Endodermal cell (in vitro differentiated cells): ENCODE data around the gene CFAP46. TPM values are rescaled to one million over a fixed set of nuclear protein-coding genes. Genes with fewer than 3 reads are reported as not detected.

Experiments
- DNase-seq: peaks from one replicate; pipeline ENCODE4 v3.0.0-alpha.2; 2017
- H3K27ac ChIP-seq: 2 replicates; pipeline ENCODE4 v1.5.1; 2013; ENCODE audit warnings: mild to moderate bottlenecking, low read depth, low read length, moderate library complexity
- H3K27me3 ChIP-seq: 2 replicates; pipeline ENCODE4 v1.6.1; 2013; ENCODE audit warnings: mild to moderate bottlenecking, low read length, moderate library complexity; ENCODE audit not compliant: insufficient read depth, control insufficient read depth, poor library complexity, severe bottlenecking
- H3K36me3 ChIP-seq: 2 replicates; pipeline ENCODE4 v1.7.0; 2013; ENCODE audit warnings: mild to moderate bottlenecking, low read length, moderate library complexity; ENCODE audit not compliant: control insufficient read depth, insufficient read depth
- H3K4me1 ChIP-seq: one replicate; pipeline ENCODE4 v1.7.0; 2013; ENCODE audit warnings: low read length; ENCODE audit not compliant: control insufficient read depth, insufficient read depth
- H3K4me3 ChIP-seq: 2 replicates; pipeline ENCODE4 v1.5.1; 2013; ENCODE audit warnings: mild to moderate bottlenecking, low read length, moderate library complexity
- H3K9ac ChIP-seq: 2 replicates; pipeline ENCODE4 v1.6.1; 2013; ENCODE audit warnings: mild to moderate bottlenecking, low read length, moderate library complexity; ENCODE audit not compliant: poor library complexity, severe bottlenecking; ENCODE audit errors: extremely low read depth
- H3K9me3 ChIP-seq: 2 replicates; pipeline ENCODE4 v1.6.1; 2013; ENCODE audit warnings: mild to moderate bottlenecking, low read length, moderate library complexity; ENCODE audit not compliant: control insufficient read depth
- H3K27ac Mint-ChIP-seq: 2 replicates; pipeline ENCODE4 v1.8.0; 2020; ENCODE audit warnings: mixed read lengths
- H3K27me3 Mint-ChIP-seq: 2 replicates; pipeline ENCODE4 v1.8.0; 2021; ENCODE audit warnings: mild to moderate bottlenecking, mixed read lengths; ENCODE audit not compliant: insufficient read depth
- H3K36me3 Mint-ChIP-seq: 2 replicates; pipeline ENCODE4 v1.8.0; 2020; ENCODE audit warnings: low read depth, mixed read lengths
- H3K4me1 Mint-ChIP-seq: 2 replicates; pipeline ENCODE4 v1.8.0; 2020; ENCODE audit warnings: mixed read lengths
- H3K4me3 Mint-ChIP-seq: 2 replicates; pipeline ENCODE4 v1.8.0; 2020; ENCODE audit warnings: mild to moderate bottlenecking, moderate library complexity, mixed read lengths
- H3K9me3 Mint-ChIP-seq: 2 replicates; pipeline ENCODE4 v1.8.0; 2020; ENCODE audit warnings: mild to moderate bottlenecking, mixed read lengths
- WGBS, 2 experiments: methylation state at CpG; one replicate each; pipeline versions ENCODE4 v1.1.5 to v1.1.7; 2013; ENCODE audit warnings: missing lambda C conversion rate in 2 of 2, mixed read lengths in 1 of 2; ENCODE audit not compliant: insufficient coverage in 1 of 2, insufficient read length in 1 of 2; 5-methylcytosine and 5-hydroxymethylcytosine counted together
- total RNA-seq, 2 donors: library from RNA; stranded (reverse); fragmentation: NEBNext Ultra II Directional in 1 of 2; extraction: Animal tissue kit (Norgen Biotek cat#: 25700) in 1 of 2; gene quantifications; 2 replicates in 1 of 2; 3 replicates in 1 of 2; pipeline ENCODE4 v1.2.1, GENCODE V29; 2021
- TF ChIP-seq, protein P1 (sequence below): fragments of 200-600 bp; sonication (generic); conservative IDR thresholded peaks from 2 replicates; pipeline ENCODE4 v1.5.0; 2021; ENCODE audit warnings: antibody characterized with exemption, mild to moderate bottlenecking

The CFAP46 gene
- total RNA-seq, 2 donors from 2014 or later = 9.9 to 10.5 TPM

DNA sequence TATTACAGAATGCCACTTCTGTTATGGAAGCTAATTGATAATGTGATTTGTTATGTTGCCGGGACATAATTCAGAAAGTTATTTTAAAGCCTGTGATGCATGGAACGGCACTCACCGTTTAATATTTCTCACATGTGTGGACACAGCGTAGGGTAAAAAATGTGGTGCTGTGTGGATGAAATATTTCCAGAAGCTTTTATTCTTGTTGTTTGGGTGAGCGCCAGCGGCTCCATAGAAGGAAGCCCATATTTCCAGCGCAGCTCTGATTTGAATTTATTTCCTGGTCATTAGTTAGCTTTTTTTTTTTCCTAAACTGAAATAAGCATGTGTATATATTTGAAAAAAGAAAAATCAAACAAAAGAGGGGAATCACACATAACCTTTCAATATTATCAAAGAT, 136.3 kb downstream of the CFAP46 start:
- no peaks in the 10 kb centered on the region for H3K36me3 ChIP-seq
- H3K9ac ChIP-seq = no peak overlapping the region
- Mint-ChIP-seq H3K27ac (no peak overlapping the region), H3K27me3 (no peaks in the 10 kb centered on the region), H3K4me1 (no peaks in the 10 kb centered on the region), H3K36me3 (no peaks in the 10 kb centered on the region), H3K4me3 (no peak overlapping the region), H3K9me3 (peaks cover 10% of the 10 kb centered on the region)
- TF ChIP-seq, protein P1, sequence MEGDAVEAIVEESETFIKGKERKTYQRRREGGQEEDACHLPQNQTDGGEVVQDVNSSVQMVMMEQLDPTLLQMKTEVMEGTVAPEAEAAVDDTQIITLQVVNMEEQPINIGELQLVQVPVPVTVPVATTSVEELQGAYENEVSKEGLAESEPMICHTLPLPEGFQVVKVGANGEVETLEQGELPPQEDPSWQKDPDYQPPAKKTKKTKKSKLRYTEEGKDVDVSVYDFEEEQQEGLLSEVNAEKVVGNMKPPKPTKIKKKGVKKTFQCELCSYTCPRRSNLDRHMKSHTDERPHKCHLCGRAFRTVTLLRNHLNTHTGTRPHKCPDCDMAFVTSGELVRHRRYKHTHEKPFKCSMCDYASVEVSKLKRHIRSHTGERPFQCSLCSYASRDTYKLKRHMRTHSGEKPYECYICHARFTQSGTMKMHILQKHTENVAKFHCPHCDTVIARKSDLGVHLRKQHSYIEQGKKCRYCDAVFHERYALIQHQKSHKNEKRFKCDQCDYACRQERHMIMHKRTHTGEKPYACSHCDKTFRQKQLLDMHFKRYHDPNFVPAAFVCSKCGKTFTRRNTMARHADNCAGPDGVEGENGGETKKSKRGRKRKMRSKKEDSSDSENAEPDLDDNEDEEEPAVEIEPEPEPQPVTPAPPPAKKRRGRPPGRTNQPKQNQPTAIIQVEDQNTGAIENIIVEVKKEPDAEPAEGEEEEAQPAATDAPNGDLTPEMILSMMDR = no peak
- 88 to 94% methylated on average over 4 to 7 of the region's 7 CpGs for WGBS, 2 experiments
- no peak overlapping the region for H3K27ac ChIP-seq
- DNase-seq = no peak
- H3K9me3 ChIP-seq = no peaks in the 10 kb centered on the region
- no peaks in the 10 kb centered on the region for H3K4me1 ChIP-seq
- no peak overlapping the region for H3K4me3 ChIP-seq
- H3K27me3 ChIP-seq = no peaks in the 10 kb centered on the region

DNA sequence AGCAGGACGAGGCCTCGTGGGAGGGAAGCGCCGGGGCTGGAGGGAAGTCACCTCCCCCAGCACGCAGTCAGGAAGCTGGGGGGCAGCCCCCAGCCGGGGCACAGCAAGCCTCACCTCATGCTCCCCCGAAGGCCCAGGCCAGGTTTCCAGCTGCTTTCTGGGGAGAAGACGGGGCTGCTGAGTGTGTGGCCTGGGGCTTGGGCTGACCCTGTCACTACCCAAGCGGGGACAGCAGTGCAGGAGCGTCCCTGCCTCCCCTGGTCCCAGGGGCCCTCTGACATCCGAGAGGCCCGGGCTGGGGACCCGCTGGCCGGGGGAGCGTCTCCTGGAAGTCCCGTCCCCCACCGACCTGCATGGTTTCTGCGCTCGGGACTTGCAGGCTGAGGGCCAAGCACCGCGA, 136.8 kb downstream of the CFAP46 start:
- no peak overlapping the region for H3K4me3 Mint-ChIP-seq
- H3K9me3 ChIP-seq = no peaks in the 10 kb centered on the region
- H3K9ac ChIP-seq = no peak overlapping the region
- H3K4me1 Mint-ChIP-seq = no peaks in the 10 kb centered on the region
- H3K27ac ChIP-seq = no peak overlapping the region
- DNase-seq = peak; percentile 32
- H3K4me3 ChIP-seq = no peak overlapping the region
- H3K27me3 ChIP-seq = no peaks in the 10 kb centered on the region
- no peaks in the 10 kb centered on the region for H3K27me3 Mint-ChIP-seq
- H3K36me3 ChIP-seq = no peaks in the 10 kb centered on the region
- 89 to 90% methylated on average over 16 to 21 of the region's 21 CpGs for WGBS, 2 experiments
- no peaks in the 10 kb centered on the region for H3K4me1 ChIP-seq
- no peak overlapping the region for H3K27ac Mint-ChIP-seq
- TF ChIP-seq, protein P1 = no peak
- peaks cover 10% of the 10 kb centered on the region for H3K9me3 Mint-ChIP-seq
- H3K36me3 Mint-ChIP-seq = no peaks in the 10 kb centered on the region

DNA sequence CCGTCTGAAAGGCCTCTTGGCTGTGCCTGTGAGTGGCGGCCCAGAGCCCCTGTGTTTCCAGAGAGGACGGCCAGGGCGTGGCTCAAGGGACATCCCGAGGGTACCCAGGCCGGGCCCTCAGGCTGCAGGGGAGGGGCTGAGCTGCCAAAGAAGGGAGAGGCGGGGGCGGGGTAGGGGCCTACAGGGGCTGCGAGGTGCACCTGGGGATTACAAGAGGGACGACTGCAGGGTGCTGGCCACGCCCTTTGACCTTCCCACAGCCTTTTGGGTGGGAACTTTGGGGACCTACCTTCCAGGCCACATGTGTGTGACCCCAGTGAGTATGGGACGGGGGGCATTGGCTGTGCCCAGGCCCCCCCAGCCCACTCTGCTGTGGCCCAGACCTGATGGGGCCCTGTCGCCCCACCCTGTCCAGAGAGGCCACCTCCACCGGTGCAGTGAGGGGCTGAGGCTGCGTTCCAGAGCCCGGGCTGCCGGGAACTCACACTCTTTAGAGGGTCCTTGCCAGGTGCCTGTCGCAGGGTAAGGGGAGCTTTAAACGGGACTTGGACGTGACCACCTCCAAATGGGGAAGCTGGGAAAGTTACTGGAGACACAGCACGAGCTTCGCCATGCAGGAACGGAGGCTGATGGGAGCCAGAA, 137.5 kb downstream of the CFAP46 start:
- Histone ChIP-seq H3K4me1 (no peaks in the 10 kb centered on the region), H3K4me3 (no peak overlapping the region), H3K36me3 (no peaks in the 10 kb centered on the region), H3K27ac (no peak overlapping the region), H3K27me3 (no peaks in the 10 kb centered on the region), H3K9me3 (no peaks in the 10 kb centered on the region), H3K9ac (no peak overlapping the region)
- Mint-ChIP-seq H3K9me3 (peaks cover 13% of the 10 kb centered on the region), H3K4me1 (no peaks in the 10 kb centered on the region), H3K27me3 (no peaks in the 10 kb centered on the region), H3K36me3 (no peaks in the 10 kb centered on the region), H3K27ac (no peak overlapping the region), H3K4me3 (no peak overlapping the region)
- TF ChIP-seq, protein P1 = no peak
- WGBS, 2 experiments = 85 to 97% methylated on average over 12 to 23 of the region's 23 CpGs
- no peak for DNase-seq
